Thymus (tissue), 11 donors: ENCODE data around the gene XPNPEP2. TPM values are rescaled to one million over a fixed set of nuclear protein-coding genes. Genes with fewer than 3 reads are reported as not detected.
A peak's percentile ranks its signal among the peaks of the same experiment; 100 is the strongest.

Experiments used
- DNase-seq, 9 donors: peaks; one replicate each; pipeline ENCODE4 v3.0.0-alpha.2; 2013; ENCODE audit warnings: low spot score in 9 of 9, low read depth in 6 of 9, missing footprints in 1 of 9
- H3K27ac ChIP-seq, 2 donors: one replicate each; pipeline ENCODE4 v1.5.1; 2013; ENCODE audit warnings: control low read depth in 1 of 2, low read depth in 1 of 2, low read length in 1 of 2, mild to moderate bottlenecking in 1 of 2, moderate library complexity in 1 of 2
- H3K27me3 ChIP-seq, 2 donors: one replicate each; pipeline ENCODE4 v1.5.1; 2013; ENCODE audit warnings: low read length in 1 of 2; ENCODE audit not compliant: control insufficient read depth in 2 of 2, insufficient read depth in 1 of 2
- H3K36me3 ChIP-seq, 2 donors: one replicate each; pipeline ENCODE4 v1.5.1; 2013; ENCODE audit warnings: low read length in 1 of 2, mild to moderate bottlenecking in 1 of 2, moderate library complexity in 1 of 2; ENCODE audit not compliant: control insufficient read depth in 2 of 2, insufficient read depth in 2 of 2
- H3K4me1 ChIP-seq, 2 donors: one replicate each; pipeline ENCODE4 v1.5.1; 2013; ENCODE audit warnings: low read length in 2 of 2; ENCODE audit not compliant: control insufficient read depth in 2 of 2, insufficient read depth in 2 of 2
- H3K4me3 ChIP-seq, 2 donors: one replicate each; pipeline ENCODE4 v1.5.1; 2013; ENCODE audit warnings: low read length in 2 of 2, control low read depth in 1 of 2, mild to moderate bottlenecking in 1 of 2
- H3K9me3 ChIP-seq, 2 donors: one replicate each; pipeline ENCODE4 v1.5.1; 2013; ENCODE audit warnings: low read length in 1 of 2, mild to moderate bottlenecking in 1 of 2; ENCODE audit not compliant: control insufficient read depth in 2 of 2, insufficient read depth in 1 of 2
- WGBS: extraction: QIAGEN DNeasy Blood & Tissue Kit; methylation state at CpG from one replicate; pipeline ENCODE4 v1.1.7; 2013; 5-methylcytosine and 5-hydroxymethylcytosine counted together
- polyA plus RNA-seq: library from polyadenylated mRNA; stranded (reverse); fragments of 200-250 nt; gene quantifications from one replicate; pipeline ENCODE4 v1.2.3, GENCODE V29; 2013
- total RNA-seq: library from RNA; stranded (reverse); fragments of 120-200 nt; gene quantifications from one replicate; pipeline ENCODE4 v1.2.4, GENCODE V29; 2013
- donor health status: healthy.

The XPNPEP2 gene
- total and polyA plus RNA-seq, 2 donors, result 0.62 to 0.90 TPM

DNA sequence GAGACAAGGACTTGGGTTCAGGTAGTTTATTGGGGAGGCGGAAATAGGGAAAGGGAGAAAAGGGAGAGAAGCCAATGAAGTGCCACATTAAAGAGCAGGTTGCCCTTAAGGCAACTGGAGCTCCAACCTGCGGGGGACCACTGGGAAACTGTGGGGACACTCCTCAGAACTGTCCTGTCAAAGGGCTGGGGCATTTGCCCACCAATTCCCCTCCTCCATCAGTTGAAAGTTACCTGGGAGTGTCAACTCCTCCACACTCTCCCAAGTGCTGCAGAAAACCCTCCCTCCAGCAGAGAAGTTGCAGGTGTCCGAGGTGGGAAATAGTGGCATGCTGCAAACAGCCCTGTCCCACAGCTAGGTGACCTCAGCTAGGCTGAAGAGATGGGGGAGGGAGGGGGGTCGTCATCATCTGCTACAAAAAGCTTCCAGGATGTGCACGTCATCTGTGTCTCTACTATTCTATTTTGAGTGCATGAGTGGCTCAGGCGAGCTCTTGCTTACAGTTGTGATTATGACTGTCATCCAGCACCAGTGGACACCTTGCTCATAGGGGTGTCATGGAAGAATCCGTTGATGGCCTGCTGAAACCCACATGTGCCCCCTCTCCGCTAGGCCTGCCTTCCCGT, 41.5 kb upstream of the XPNPEP2 start:
- Histone ChIP-seq H3K4me3 (no peak overlapping the region), H3K36me3 (no peaks in the 10 kb centered on the region), H3K27ac (no peak overlapping the region), H3K27me3 (no peaks in the 10 kb centered on the region), H3K4me1 (peaks cover 0 to 10% of the 10 kb centered on the region in 2 donors), H3K9me3 (no peaks in the 10 kb centered on the region)
- peak in 2 of 9 donors; percentile 7 to 13 for DNase-seq
- WGBS, result 71% methylated on average over 9 of the region's 9 CpGs

DNA sequence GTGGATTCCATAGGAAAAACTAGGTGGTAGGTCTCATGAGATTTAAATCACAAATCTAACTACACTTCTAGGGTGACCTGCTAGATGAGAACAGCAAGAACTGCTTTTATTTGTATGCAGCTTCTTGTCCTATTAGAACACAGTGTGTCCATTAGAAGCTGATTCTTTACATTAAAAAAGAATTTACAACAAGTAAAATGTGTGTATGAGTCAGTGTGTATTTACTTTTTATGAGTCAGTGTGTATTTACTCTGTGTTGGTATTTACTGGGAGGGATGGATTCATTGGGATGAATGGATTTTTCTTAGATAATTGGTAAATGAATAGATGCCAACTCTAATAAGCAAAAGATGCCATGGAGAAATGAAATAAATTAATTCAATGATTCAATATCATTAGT, 40.6 kb upstream of the XPNPEP2 start:
- Histone ChIP-seq H3K9me3 (no peaks in the 10 kb centered on the region), H3K36me3 (no peaks in the 10 kb centered on the region), H3K27me3 (no peaks in the 10 kb centered on the region), H3K4me3 (no peak overlapping the region), H3K27ac (no peak overlapping the region), H3K4me1 (peaks cover 0 to 10% of the 10 kb centered on the region in 2 donors)
- no peak for DNase-seq

DNA sequence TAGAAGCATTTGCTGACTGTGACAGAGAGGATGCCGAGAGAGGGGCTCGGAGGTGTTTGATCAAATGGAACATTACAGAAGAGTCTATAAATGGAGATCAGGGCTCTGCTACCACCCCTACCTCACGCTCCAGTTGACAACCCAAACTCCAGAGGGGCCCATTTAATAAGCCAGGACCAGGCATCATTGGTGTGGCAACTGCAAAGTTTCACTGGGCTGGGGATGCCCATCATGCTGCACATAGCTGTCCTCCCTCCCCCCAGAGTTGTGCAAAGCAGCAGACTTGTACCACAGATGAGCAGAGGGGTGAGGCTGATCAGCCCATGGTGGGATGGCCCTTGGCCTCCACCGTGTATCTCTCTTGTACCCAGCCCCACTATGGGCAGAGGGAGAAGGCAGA, 38.2 kb upstream of the XPNPEP2 start:
- H3K4me3 ChIP-seq, result no peak overlapping the region
- peaks cover 0 to 10% of the 10 kb centered on the region in 2 donors for H3K4me1 ChIP-seq
- H3K27ac ChIP-seq, result no peak overlapping the region
- no peaks in the 10 kb centered on the region for H3K27me3 ChIP-seq
- no peak for DNase-seq
- no peaks in the 10 kb centered on the region for H3K9me3 ChIP-seq
- no peaks in the 10 kb centered on the region for H3K36me3 ChIP-seq
- 95% methylated on average over 4 of the region's 4 CpGs for WGBS

DNA sequence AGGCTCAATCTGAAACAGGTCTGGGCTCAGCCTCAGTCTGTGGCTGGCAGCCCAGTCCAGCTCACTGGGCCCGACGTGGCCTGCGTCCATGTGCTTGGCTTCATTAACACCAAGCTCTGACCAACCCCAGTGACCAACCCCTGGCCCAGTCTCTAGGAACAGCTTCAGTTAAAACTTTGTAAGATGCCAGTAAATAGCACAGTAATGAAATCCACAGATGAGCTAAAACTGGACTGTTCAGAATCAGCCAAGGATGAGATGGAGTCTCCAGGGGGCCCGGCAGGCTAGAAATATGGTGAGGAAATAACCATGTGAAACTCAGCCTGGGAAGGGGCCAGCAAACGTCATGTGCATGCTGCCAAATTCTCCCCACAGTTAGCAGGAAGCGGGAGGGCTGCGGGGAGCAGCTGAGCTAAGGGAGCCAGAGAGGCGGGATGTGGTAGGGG, 37.1 kb upstream of the XPNPEP2 start:
- Histone ChIP-seq H3K4me3 (no peak overlapping the region), H3K27ac (no peak overlapping the region), H3K36me3 (no peaks in the 10 kb centered on the region), H3K9me3 (no peaks in the 10 kb centered on the region), H3K27me3 (no peaks in the 10 kb centered on the region), H3K4me1 (peaks cover 0 to 10% of the 10 kb centered on the region in 2 donors)
- DNase-seq, result no peak
- WGBS, result 93% methylated on average over 8 of the region's 8 CpGs

DNA sequence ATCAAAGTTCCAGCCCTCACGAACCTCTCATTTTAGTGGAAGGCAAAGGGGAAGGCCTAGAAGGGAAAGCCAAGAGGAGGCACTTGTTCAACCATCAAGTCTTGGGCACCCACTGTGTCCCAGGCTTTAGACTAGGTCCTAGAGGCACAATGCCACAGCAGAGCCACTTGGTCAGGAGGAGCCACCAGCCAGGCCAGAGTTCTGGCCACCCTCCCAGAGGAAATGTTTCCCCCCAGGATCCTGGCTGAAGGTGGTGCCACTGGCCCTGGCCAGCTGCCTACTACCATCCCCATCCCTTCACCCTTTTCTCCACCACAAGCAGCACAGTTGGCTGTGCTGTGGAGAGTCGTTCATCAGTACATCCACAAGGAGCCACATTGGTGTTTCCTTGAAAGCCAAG, 34.3 kb upstream of the XPNPEP2 start:
- Histone ChIP-seq H3K36me3 (no peaks in the 10 kb centered on the region), H3K27me3 (no peaks in the 10 kb centered on the region), H3K4me1 (no peaks in the 10 kb centered on the region), H3K27ac (no peak overlapping the region), H3K4me3 (no peak overlapping the region), H3K9me3 (no peaks in the 10 kb centered on the region)
- no peak for DNase-seq
- WGBS, result 98% methylated on average over 2 of the region's 2 CpGs

DNA sequence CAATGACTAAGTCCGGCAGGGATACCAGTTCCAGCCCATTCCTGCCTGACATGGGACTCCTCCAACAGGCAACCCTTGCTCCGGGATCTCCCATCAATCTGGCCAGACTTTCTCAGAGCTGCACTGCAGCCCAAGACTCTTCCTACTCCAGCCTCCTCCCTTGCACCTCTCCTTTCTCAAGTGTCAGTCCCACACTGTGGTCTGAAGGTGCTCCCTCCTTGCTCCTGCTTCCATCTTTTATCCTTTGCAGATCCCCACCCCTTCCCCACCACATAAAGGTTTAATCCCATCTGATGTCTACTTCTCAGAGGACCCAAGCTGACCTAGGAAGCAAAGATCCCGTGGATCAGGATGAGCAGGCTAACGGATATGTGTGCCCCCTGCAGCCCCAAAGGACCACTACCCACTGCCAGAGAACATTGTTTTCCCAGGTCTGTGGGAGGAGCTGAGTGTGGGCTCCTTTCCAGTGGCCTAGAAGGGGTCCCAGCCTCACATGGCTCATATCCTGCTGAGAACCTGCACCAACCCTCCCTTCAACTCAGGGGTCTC, 33.3 kb upstream of the XPNPEP2 start:
- H3K27me3 ChIP-seq, result no peaks in the 10 kb centered on the region
- H3K36me3 ChIP-seq, result no peaks in the 10 kb centered on the region
- no peak overlapping the region for H3K27ac ChIP-seq
- no peaks in the 10 kb centered on the region for H3K4me1 ChIP-seq
- no peaks in the 10 kb centered on the region for H3K9me3 ChIP-seq
- no peak for DNase-seq
- 97% methylated on average over 4 of the region's 4 CpGs for WGBS
- no peak overlapping the region for H3K4me3 ChIP-seq

DNA sequence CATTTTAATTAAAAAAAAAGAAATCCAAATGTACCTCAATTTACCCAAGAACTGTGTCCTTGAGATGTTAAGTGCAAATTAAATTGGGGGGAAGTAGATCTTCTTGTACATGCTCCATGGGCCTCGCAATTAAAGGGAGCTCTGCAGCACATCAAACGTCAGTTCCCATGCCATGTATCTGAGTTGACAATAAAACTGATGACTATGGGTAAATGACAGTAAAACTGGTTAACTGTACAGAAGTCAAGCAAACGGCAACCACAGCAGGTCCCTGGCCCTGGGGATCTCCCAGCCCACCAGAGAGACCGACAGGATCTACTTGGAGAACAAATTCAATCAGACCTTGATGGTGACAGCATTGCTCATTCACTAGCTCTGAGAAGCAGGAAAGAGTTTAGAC, 32.8 kb upstream of the XPNPEP2 start:
- no peak for DNase-seq
- Histone ChIP-seq H3K9me3 (no peaks in the 10 kb centered on the region), H3K4me3 (no peak overlapping the region), H3K27me3 (no peaks in the 10 kb centered on the region), H3K4me1 (no peaks in the 10 kb centered on the region), H3K36me3 (no peaks in the 10 kb centered on the region), H3K27ac (no peak overlapping the region)
- WGBS, result 95% methylated on average over 4 of the region's 4 CpGs

DNA sequence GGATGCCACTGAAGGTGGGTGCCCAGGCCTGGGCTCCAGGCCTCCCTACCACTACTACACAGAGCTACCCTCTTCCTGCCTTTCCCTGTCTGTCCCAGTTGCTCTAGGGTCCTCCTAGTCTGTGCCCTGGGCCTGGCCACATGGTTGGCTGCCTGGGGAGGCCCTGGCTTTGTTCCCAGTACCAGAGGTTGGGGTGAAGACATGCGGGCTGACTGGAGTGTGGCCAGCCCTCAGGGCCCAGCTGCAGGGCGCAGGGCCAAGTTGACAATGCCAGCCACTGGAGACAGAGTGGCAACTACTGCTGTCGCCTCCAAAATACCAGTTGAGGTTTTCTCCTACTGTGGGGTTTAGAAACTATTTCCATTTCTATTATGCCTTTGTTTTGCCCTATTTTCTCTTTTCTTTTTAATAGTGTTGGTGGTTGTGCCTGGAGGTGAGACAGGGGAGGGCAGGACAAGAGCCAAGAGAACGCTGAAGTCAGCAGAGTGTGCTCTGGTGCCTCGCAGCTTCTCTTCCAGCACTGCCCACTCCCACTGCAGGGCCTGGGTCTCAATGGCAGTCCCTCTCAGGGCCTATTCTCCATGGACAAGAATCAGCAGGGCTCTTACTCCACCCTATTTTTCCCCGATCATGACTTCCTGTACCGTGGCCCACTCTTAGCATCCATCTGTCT, 32.2 kb upstream of the XPNPEP2 start:
- DNase-seq, result no peak
- Histone ChIP-seq H3K4me1 (no peaks in the 10 kb centered on the region), H3K4me3 (no peak overlapping the region), H3K9me3 (no peaks in the 10 kb centered on the region), H3K27ac (no peak overlapping the region), H3K36me3 (no peaks in the 10 kb centered on the region), H3K27me3 (no peaks in the 10 kb centered on the region)
- WGBS, result 76% methylated on average over 7 of the region's 7 CpGs

DNA sequence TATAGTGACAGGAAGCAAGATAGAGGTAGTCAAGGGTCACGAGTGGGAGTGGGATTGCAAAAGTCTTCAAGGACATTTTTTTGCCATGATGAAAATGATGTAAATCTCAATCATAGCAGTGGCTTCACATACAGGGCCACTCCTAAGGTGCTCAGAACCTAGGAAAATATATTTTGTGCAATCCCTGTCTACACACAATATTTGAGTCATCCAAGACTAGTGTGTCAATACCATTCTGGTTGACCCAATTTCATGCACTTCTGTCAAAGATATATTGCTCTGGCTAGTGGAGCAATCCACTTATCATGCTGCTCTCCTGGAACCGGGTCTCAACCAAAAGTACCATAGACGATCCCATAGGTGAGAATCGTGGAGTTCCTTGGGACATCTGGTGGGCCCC, 24.2 kb upstream of the XPNPEP2 start:
- H3K9me3 ChIP-seq, result no peaks in the 10 kb centered on the region
- DNase-seq, result no peak
- no peak overlapping the region for H3K27ac ChIP-seq
- WGBS, result over 99% methylated on average over 4 of the region's 4 CpGs
- H3K36me3 ChIP-seq, result no peaks in the 10 kb centered on the region
- peaks cover 2 to 5% of the 10 kb centered on the region in 2 donors for H3K4me1 ChIP-seq
- H3K4me3 ChIP-seq, result no peak overlapping the region
- H3K27me3 ChIP-seq, result no peaks in the 10 kb centered on the region
